Measurements from ENCODE around the gene TFDP2.

TFDP2 gene

GRCh38 chr3:142065344-142065743, 84.0 kb downstream of the TFDP2 start:
- no peak for FAIRE-seq

GRCh38 chr3:142064454-142064853, 84.9 kb downstream of the TFDP2 start:
- FAIRE-seq = no peak

DNA sequence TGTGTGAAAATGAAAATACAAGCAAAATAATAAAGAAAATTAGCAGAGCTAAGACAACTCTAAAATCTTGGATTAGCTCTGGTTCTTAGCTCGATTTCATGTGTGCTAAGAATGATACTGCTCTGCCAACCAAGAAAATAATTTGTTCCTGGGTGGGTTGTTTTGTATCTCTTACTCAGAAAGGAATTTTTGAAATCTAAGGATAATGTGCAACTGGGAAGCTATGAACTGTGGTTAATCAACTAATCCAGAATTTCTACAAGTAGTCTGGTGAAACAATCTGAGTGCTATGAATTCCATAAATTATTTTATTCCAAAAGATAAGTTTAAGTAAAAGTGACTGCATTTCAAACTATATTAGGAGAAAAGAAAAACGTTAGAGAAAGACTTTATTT, 92.0 kb downstream of the TFDP2 start:
- FAIRE-seq = no peak

GRCh38 chr3:142056656-142057330, 92.6 kb downstream of the TFDP2 start:
- FAIRE-seq = no peak

- no peak for FAIRE-seq
Observed at GRCh38 chr3:142053835-142054234, 95.5 kb downstream of the TFDP2 start.

GRCh38 chr3:142053244-142053643, 96.1 kb downstream of the TFDP2 start:
- no peak for FAIRE-seq

GRCh38 chr3:142051351-142051750, 98.0 kb downstream of the TFDP2 start:
- FAIRE-seq = no peak

- no peak for FAIRE-seq
Observed at GRCh38 chr3:142047021-142047369, 102.3 kb downstream of the TFDP2 start.

DNA sequence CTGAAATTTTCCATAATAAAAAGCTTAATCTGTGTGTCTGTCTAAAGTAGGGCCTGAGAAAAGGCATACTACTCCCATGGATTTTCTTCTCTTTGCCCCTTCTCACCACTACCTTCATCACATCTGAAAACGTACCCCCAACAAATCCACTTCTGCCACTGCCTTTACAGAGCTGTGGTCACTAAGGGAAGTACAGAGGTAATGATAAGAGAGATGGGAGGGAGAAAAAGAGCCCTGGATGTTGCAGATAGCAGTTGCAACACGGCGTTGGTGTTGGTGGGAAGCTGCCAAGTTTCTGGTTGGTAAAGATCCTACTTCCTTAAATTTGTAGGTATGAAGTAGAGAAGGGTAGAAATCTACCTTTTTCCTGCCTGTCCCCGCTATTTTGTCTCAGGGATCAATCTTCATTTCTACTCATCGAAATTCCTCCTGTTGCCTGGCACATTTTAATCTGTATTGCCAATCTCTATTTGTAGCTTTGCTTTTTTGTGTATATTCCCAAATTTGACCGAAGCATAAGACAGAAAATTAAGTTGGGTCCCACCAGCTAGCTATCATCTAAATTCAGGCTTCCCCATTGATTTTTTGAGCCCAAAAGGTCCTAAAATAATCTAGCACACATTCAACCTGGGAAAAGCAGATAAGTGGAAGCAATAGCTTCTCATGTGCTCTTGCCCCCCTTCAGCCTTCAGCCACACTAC, 102.9 kb downstream of the TFDP2 start:
- no peak for FAIRE-seq

DNA sequence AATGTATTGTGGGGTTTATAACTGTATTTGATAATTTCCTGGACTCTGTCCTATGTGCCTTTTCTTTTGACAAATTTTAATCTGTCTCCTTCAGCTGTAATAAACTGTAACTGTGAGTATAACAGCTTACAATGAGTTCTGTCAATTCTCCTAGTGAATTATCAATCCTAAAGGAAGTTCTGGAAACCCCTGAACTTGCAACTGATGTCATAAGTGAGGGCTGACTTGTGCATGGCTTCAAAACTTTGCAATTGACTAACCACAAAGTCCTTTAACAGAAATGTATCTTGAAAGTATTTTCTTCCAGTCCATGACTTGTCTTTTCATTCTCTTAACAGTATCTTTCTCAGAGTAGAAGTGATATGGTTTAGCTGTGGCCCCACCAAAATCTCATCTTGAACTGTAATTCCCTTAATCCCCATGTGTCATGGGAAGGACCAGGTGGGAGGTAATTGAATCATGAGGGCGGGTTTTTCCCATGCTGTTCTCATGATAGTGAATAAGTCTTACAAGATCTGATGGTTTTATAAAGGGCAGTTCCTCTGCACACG, 108.3 kb downstream of the TFDP2 start:
- FAIRE-seq = no peak

- no peak for FAIRE-seq
Observed at GRCh38 chr3:142035308-142035922, 113.9 kb downstream of the TFDP2 start.

- FAIRE-seq = no peak
Observed at GRCh38 chr3:142033292-142033691, 116.1 kb downstream of the TFDP2 start.

DNA sequence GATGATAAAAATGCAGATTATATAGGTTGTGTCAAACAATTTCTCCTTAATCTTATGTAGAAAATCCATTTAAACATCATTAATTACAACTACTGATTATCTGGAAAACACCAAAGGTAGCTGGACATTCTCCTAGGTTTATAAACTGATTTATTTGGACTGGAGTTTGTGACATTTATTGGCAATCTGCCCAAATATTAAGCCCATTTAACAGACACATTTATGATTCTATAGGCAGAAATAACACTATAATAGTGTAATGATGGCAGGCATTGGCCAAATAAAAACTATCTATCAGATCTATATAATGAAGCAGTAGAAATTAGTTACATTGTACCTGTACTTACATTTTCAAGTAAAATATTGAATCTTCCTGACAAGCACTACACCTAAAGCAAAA, 117.8 kb downstream of the TFDP2 start:
- FAIRE-seq = no peak

- peak; percentile 71 for FAIRE-seq
Observed at GRCh38 chr3:142029791-142030190, 119.6 kb downstream of the TFDP2 start.

DNA sequence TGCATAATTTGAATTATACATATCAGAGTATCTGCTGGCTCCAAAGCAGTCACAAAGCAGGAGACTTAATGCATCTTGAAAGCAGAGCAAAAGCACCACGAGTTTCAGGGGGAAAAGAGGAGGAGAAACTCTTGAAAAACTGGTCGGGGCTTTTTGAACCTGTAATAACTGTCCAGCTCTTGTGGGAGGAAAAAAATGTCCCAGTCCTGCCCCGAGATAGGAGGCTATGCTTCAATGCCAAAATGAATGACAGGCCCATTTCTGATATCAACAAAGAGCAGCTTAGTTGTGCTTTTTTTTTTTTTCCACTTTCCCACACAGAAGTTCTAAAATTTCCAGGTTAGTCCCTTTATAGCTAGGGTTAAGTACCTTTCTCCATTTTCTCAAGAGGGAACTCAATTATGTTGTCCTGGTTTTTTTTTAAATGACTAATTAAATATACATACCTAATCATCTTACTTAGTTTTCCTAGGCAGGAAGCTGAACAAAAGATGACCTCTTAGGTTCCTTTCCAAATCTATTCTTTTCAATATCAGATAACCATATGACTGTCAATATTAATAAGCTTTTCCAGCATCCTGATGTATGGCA, 120.2 kb downstream of the TFDP2 start:
- no peak for FAIRE-seq

DNA sequence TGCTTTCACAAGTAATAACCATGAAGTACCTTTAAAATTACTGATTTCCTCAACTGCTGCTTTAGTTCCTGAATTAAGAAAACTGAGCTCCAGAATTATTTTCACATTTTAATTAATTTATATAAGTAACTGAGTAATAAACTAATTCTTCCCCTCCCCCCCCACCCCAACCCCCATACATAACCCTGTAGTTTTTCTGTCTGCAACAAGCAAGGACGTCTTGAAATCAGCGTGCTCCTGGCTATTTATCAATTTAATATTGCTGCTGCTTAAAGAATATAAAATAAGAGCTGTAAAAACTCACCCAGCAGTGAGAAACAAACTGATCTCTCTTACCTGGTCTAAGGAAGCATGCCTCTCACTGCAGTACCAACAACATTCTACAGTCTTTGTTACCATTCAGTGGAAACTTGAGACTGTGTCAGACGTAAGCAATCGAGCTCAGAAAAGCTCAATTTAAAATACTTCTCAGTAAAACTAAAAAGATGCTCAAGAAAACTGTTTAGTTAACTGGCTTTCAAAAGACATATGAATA, 121.0 kb downstream of the TFDP2 start:
- peak; percentile 64 for FAIRE-seq

DNA sequence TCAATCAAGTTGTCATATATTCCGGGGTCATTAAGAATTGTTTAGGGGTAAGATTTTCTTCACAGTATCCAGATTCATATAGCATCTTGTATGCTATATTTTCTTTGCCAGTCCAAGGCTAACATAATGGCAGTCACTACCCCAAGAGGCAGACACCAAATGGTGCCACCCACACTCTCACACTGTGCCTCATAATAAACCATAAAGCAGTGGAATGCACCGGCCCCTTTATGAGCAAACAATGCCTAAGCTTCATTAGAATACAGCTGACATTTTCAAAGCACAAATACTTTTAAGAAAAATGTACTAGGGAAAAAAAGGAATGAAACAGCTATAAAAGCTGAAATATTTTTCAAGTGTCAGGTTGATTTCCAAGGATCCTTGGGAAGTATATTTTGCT, 121.6 kb downstream of the TFDP2 start:
- FAIRE-seq = peak; percentile 58

- FAIRE-seq = no peak
Observed at GRCh38 chr3:142027300-142027699, 122.0 kb downstream of the TFDP2 start.

- FAIRE-seq = no peak
Observed at GRCh38 chr3:142026333-142026732, 123.0 kb downstream of the TFDP2 start.

- no peak for FAIRE-seq
Observed at GRCh38 chr3:142022381-142022780, 127.0 kb downstream of the TFDP2 start.

DNA sequence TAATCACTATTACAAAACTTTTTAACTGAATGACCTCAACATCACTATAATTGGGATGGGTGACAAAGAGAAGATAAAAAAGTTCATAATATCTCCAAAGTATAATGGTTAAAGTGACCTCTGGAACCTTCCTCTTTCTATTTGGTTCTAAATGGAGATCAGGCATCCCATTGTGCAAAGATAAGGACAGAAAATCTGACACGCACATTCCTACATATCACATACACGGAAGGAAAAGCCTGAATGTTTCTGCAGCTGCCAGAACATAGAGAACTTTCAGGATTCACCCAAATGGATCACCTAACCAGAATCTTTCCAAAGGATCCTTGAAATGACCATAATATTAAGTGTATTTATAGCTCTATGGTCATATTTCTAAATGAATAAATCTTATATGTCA, 128.2 kb downstream of the TFDP2 start:
- FAIRE-seq = no peak

GRCh38 chr3:142019794-142020320, 129.5 kb downstream of the TFDP2 start:
- FAIRE-seq = no peak

DNA sequence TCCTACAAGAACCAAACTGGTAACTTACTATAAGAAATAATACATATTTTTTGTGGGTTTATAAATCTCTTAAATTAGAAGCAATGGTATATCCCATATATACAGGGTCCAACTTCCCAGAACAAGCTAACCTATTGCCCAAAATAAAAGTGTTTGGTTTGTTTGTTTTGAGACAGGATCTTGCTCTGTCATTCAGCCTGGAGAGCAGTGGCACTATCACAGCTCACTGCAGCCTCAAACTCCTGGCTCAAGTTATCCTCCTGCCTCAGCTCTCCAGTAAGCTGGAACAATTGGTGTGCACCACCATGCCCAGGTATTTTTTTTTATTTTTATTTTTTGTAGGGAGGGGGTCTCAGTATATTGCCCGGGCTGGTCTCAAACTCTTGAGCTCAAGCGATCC, 135.4 kb downstream of the TFDP2 start:
- no peak for FAIRE-seq

Measured in islet of Langerhans (tissue), 1 donor.